H9 (cell line): ENCODE data around the gene APOBR. TPM values are rescaled to one million over a fixed set of nuclear protein-coding genes. Genes with fewer than 3 reads are reported as not detected.

Experiments used
- DNase-seq: peaks from one replicate; pipeline ENCODE4 v3.0.0-alpha.2; 2017
- H2AFZ ChIP-seq: one replicate; pipeline ENCODE4 v1.6.1; 2013; ENCODE audit warnings: mild to moderate bottlenecking, low read length, control low read depth, moderate library complexity
- H2AK5ac ChIP-seq: 2 replicates; pipeline ENCODE4 v1.6.1; 2013; ENCODE audit warnings: low read length, control low read depth, mixed read lengths; ENCODE audit not compliant: insufficient read length
- H2BK120ac ChIP-seq: one replicate; pipeline ENCODE4 v1.6.1; 2013; ENCODE audit warnings: low read depth, mild to moderate bottlenecking, low read length, control low read depth, inconsistent platforms; ENCODE audit not compliant: poor library complexity, severe bottlenecking
- H2BK12ac ChIP-seq: 2 replicates; pipeline ENCODE4 v1.6.1; 2013; ENCODE audit warnings: low read length, control low read depth, mixed read lengths, low read depth; ENCODE audit not compliant: insufficient read length
- H2BK15ac ChIP-seq: 2 replicates; pipeline ENCODE4 v1.6.1; 2013; ENCODE audit warnings: low read depth, low read length, control low read depth
- H2BK20ac ChIP-seq: one replicate; pipeline ENCODE4 v1.6.1; 2013; ENCODE audit warnings: low read depth, mild to moderate bottlenecking, low read length, control low read depth, inconsistent platforms; ENCODE audit not compliant: poor library complexity, severe bottlenecking
- H2BK5ac ChIP-seq: 2 replicates; pipeline ENCODE4 v1.6.1; 2013; ENCODE audit warnings: low read length, control low read depth, mixed read lengths; ENCODE audit not compliant: insufficient read length
- H3K14ac ChIP-seq: 2 replicates; pipeline ENCODE4 v1.6.1; 2013; ENCODE audit warnings: low read length, control low read depth; ENCODE audit not compliant: insufficient read depth
- H3K18ac ChIP-seq: 2 replicates; pipeline ENCODE4 v1.6.1; 2013; ENCODE audit warnings: low read depth, mild to moderate bottlenecking, mixed read lengths, low read length, control low read depth; ENCODE audit not compliant: insufficient read length
- H3K23ac ChIP-seq: 2 replicates; pipeline ENCODE4 v1.6.1; 2013; ENCODE audit warnings: low read length, control low read depth, mixed read lengths, low read depth; ENCODE audit not compliant: insufficient read length
- H3K23me2 ChIP-seq: 2 replicates; pipeline ENCODE4 v1.6.1; 2013; ENCODE audit warnings: low read depth, mild to moderate bottlenecking, mixed read lengths, low read length, control low read depth; ENCODE audit not compliant: insufficient read length, poor library complexity, severe bottlenecking
- H3K27ac ChIP-seq: 2 replicates; pipeline ENCODE4 v1.5.1; 2013; ENCODE audit warnings: low read length, control low read depth, mixed read lengths, low read depth; ENCODE audit not compliant: insufficient read length
- H3K27me3 ChIP-seq: 2 replicates; pipeline ENCODE4 v1.6.1; 2013; ENCODE audit warnings: low read length, control low read depth, inconsistent platforms; ENCODE audit not compliant: insufficient read depth
- H3K4ac ChIP-seq: 2 replicates; pipeline ENCODE4 v1.6.1; 2013; ENCODE audit warnings: low read depth, mild to moderate bottlenecking, control low read depth, inconsistent platforms, low read length, moderate library complexity
- H3K4me1 ChIP-seq: 2 replicates; pipeline ENCODE4 v1.6.1; 2013; ENCODE audit warnings: low read length, control low read depth, inconsistent platforms; ENCODE audit not compliant: insufficient read depth
- H3K4me2 ChIP-seq: 2 replicates; pipeline ENCODE4 v1.6.1; 2013; ENCODE audit warnings: low read length, control low read depth, mixed read lengths; ENCODE audit not compliant: insufficient read length, insufficient read depth
- H3K56ac ChIP-seq: 2 replicates; pipeline ENCODE4 v1.6.1; 2013; ENCODE audit warnings: low read depth, mild to moderate bottlenecking, mixed read lengths, low read length, control low read depth; ENCODE audit not compliant: insufficient read length
- H3K79me1 ChIP-seq: 2 replicates; pipeline ENCODE4 v1.6.1; 2013; ENCODE audit warnings: low read depth, mild to moderate bottlenecking, moderate library complexity, low read length, control low read depth, inconsistent platforms; ENCODE audit not compliant: insufficient read depth, poor library complexity, severe bottlenecking
- H3K79me2 ChIP-seq: 2 replicates; pipeline ENCODE4 v1.6.1; 2013; ENCODE audit warnings: low read length, control low read depth, inconsistent platforms; ENCODE audit not compliant: insufficient read depth
- H3K9ac ChIP-seq: 2 replicates; pipeline ENCODE4 v1.6.1; 2013; ENCODE audit warnings: low read length, control low read depth, mixed read lengths; ENCODE audit not compliant: insufficient read length; ENCODE audit errors: extremely low read depth
- H3K9me3 ChIP-seq: one replicate; pipeline ENCODE4 v1.6.1; 2013; ENCODE audit warnings: low read depth, low read length, inconsistent platforms; ENCODE audit not compliant: control insufficient read depth
- H3T11ph ChIP-seq: one replicate; pipeline ENCODE4 v1.6.1; 2013; ENCODE audit warnings: mild to moderate bottlenecking, low read length, control low read depth, inconsistent platforms
- H4K20me1 ChIP-seq: one replicate; pipeline ENCODE4 v1.6.1; 2013; ENCODE audit not compliant: control insufficient read depth, insufficient read length, insufficient read depth
- H4K5ac ChIP-seq: 2 replicates; pipeline ENCODE4 v1.6.1; 2013; ENCODE audit warnings: low read depth, mild to moderate bottlenecking, mixed read lengths, low read length, control low read depth; ENCODE audit not compliant: insufficient read length
- H4K8ac ChIP-seq: replicated peaks from 2 replicates; pipeline ENCODE4 v1.6.1; 2013; ENCODE audit warnings: low read length, control low read depth, mixed read lengths, low read depth; ENCODE audit not compliant: insufficient read length
- H4K91ac ChIP-seq: 2 replicates; pipeline ENCODE4 v1.6.1; 2013; ENCODE audit warnings: low read depth, mild to moderate bottlenecking, moderate library complexity, mixed read lengths, low read length, control low read depth; ENCODE audit not compliant: insufficient read length
- H3K27ac Mint-ChIP-seq, 3 experiments: 2 replicates in 2 of 3; 3 replicates in 1 of 3; pipeline ENCODE4 v1.8.0; 2020 to 2021; ENCODE audit warnings: mixed read lengths in 3 of 3, mild to moderate bottlenecking in 1 of 3, moderate library complexity in 1 of 3
- H3K27me3 Mint-ChIP-seq: 2 replicates; pipeline ENCODE4 v1.8.0; 2021; ENCODE audit warnings: low read depth, mild to moderate bottlenecking, moderate library complexity, mixed read lengths
- H3K36me3 Mint-ChIP-seq, 3 experiments: 2 replicates in 2 of 3; 3 replicates in 1 of 3; pipeline ENCODE4 v1.8.0; 2020 to 2021; ENCODE audit warnings: low read depth in 3 of 3, mixed read lengths in 3 of 3; ENCODE audit not compliant: insufficient read depth in 1 of 3
- H3K4me1 Mint-ChIP-seq, 2 experiments: 2 replicates each; pipeline ENCODE4 v1.8.0; 2020; ENCODE audit warnings: mixed read lengths in 2 of 2
- H3K4me3 Mint-ChIP-seq, 2 experiments: 2 replicates in 1 of 2; 3 replicates in 1 of 2; pipeline ENCODE4 v1.8.0; 2020 to 2021; ENCODE audit warnings: mild to moderate bottlenecking in 2 of 2, mixed read lengths in 2 of 2, moderate library complexity in 1 of 2
- H3K9me3 Mint-ChIP-seq, 2 experiments: 2 replicates in 1 of 2; 3 replicates in 1 of 2; pipeline ENCODE4 v1.8.0; 2020; ENCODE audit warnings: mild to moderate bottlenecking in 2 of 2, mixed read lengths in 2 of 2, moderate library complexity in 1 of 2
- CTCF ChIP-seq: fragments of 200-600 bp; sonication (generic); conservative IDR thresholded peaks from 3 replicates; pipeline ENCODE4 v1.8.0; 2021; ENCODE audit warnings: antibody characterized with exemption, mild to moderate bottlenecking
- WGBS: extraction: QIAGEN DNeasy Blood & Tissue Kit; methylation state at CpG from one replicate; pipeline ENCODE4 v1.1.7; 2013; ENCODE audit warnings: missing lambda C conversion rate, low lambda C conversion rate, mixed read lengths; ENCODE audit not compliant: insufficient read length; ENCODE audit errors: extremely low coverage; 5-methylcytosine and 5-hydroxymethylcytosine counted together
- total RNA-seq: library from RNA; stranded (reverse); gene quantifications from 2 replicates; pipeline ENCODE4 v1.2.1, GENCODE V29; 2021

APOBR gene
- total RNA-seq, 1 experiment from 2014 or later: not detected

GRCh38 chr16:28520672-28521071 lies 26.2 kb downstream of the APOBR start:
- H3T11ph ChIP-seq: no peak overlapping the region
- TF ChIP-seq CTCF: no peak
- H2BK20ac ChIP-seq: no peak overlapping the region
- no peak overlapping the region for H3K4ac ChIP-seq
- H3K79me2 ChIP-seq: no peaks in the 10 kb centered on the region
- Mint-ChIP-seq H3K27me3 (peaks cover 2% of the 10 kb centered on the region), H3K27ac (no peak overlapping the region), H3K4me1 (no peaks in the 10 kb centered on the region), H3K9me3 (peaks cover 0 to 10% of the 10 kb centered on the region in 2 experiments; a peak in 3 of 5 replicates), H3K36me3 (no peaks in the 10 kb centered on the region), H3K4me3 (no peak overlapping the region)
- H2AK5ac ChIP-seq: no peak overlapping the region
- H3K14ac ChIP-seq: no peak overlapping the region
- no peak overlapping the region for H4K5ac ChIP-seq
- H2BK120ac ChIP-seq: no peak overlapping the region
- no peak overlapping the region for H2BK12ac ChIP-seq
- H3K56ac ChIP-seq: no peak overlapping the region
- no peaks in the 10 kb centered on the region for H3K4me1 ChIP-seq
- DNase-seq: no peak
- H4K20me1 ChIP-seq: no peaks in the 10 kb centered on the region
- H3K23me2 ChIP-seq: no peaks in the 10 kb centered on the region
- H2BK15ac ChIP-seq: no peak overlapping the region
- H3K79me1 ChIP-seq: no peaks in the 10 kb centered on the region
- no peak overlapping the region for H4K8ac ChIP-seq
- no peak overlapping the region for H3K4me2 ChIP-seq
- no peak overlapping the region for H2AFZ ChIP-seq
- WGBS: no CpG with 5 or more reads among the region's 7 CpGs
- no peaks in the 10 kb centered on the region for H3K9me3 ChIP-seq
- H3K9ac ChIP-seq: no peak overlapping the region
- H2BK5ac ChIP-seq: no peak overlapping the region
- H3K27ac ChIP-seq: no peak overlapping the region
- no peak overlapping the region for H3K18ac ChIP-seq
- H3K27me3 ChIP-seq: no peaks in the 10 kb centered on the region
- H3K23ac ChIP-seq: no peak overlapping the region
- H4K91ac ChIP-seq: no peak overlapping the region
